Uterus (tissue), 4 donors: ENCODE data around the gene VASH2. TPM values are rescaled to one million over a fixed set of nuclear protein-coding genes. Genes with fewer than 3 reads are reported as not detected.

Experiments
- DNase-seq, 2 donors: peaks; one replicate each; pipeline ENCODE4 v3.0.0-alpha.2; 2019 to 2020
- H3K27ac ChIP-seq, 2 donors: fragments of 200-600 bp; sonication (generic); 1 replicate in 1 of 2; 2 replicates in 1 of 2; pipeline ENCODE4 v1.5.1; 2016 to 2018
- H3K27me3 ChIP-seq, 2 donors: fragments of 200-600 bp; sonication (generic); one replicate each; pipeline ENCODE4 v1.5.1; 2018 to 2019; ENCODE audit warnings: control low read depth in 1 of 2
- H3K36me3 ChIP-seq, 2 donors: fragments of 200-600 bp; sonication (generic); one replicate each; pipeline ENCODE4 v1.5.1; 2019; ENCODE audit warnings: control low read depth in 1 of 2
- H3K4me1 ChIP-seq, 2 donors: fragments of 200-600 bp; sonication (generic); one replicate each; pipeline ENCODE4 v1.5.1; 2018 to 2019; ENCODE audit warnings: control low read depth in 1 of 2
- H3K4me3 ChIP-seq, 2 donors: fragments of 200-600 bp; sonication (generic); 1 replicate in 1 of 2; 2 replicates in 1 of 2; pipeline ENCODE4 v1.5.1; 2018 to 2019; ENCODE audit warnings: mild to moderate bottlenecking in 1 of 2
- H3K9me3 ChIP-seq, 2 donors: fragments of 200-600 bp; sonication (generic); one replicate each; pipeline ENCODE4 v1.5.1; 2019; ENCODE audit warnings: control low read depth in 1 of 2
- POLR2A ChIP-seq, 2 donors: fragments of 450-650 bp; IDR thresholded peaks; one replicate each; pipeline ENCODE4 v1.6.1; 2016; ENCODE audit warnings: antibody characterized with exemption in 2 of 2, mild to moderate bottlenecking in 1 of 2, moderate library complexity in 1 of 2
- intact Hi-C: fragments of 100-400 bp; cut with DNase I; formaldehyde crosslinking; loops from one replicate; pipeline ENCODE4 v1.15.1; 2023; ENCODE audit warnings: low total_unique reads
- total RNA-seq, 4 donors: library from RNA; depleted of rRNA in 3 of 4; stranded (reverse); fragments of >200 nt in 3 of 4; gene quantifications; one replicate each; pipeline versions ENCODE4 v1.1.0 to v1.2.4, GENCODE V29; 2014 to 2023
- TF ChIP-seq, protein P1 (sequence below), 4 experiments: fragments of 200-600 bp in 2 of 4; fragments of 450-650 bp in 2 of 4; sonication (generic) in 2 of 4; IDR thresholded peaks; one replicate each; pipeline ENCODE4 v1.5.1; 2016 to 2019; ENCODE audit warnings: antibody characterized with exemption in 4 of 4, mild to moderate bottlenecking in 2 of 4, moderate library complexity in 1 of 4
- donor health status: DM: yes; HTN: yes; CAD: no.

VASH2 gene
- total RNA-seq, 4 donors from 2014 or later = under 0.01 to 17.2 (median 1.1) TPM

DNA sequence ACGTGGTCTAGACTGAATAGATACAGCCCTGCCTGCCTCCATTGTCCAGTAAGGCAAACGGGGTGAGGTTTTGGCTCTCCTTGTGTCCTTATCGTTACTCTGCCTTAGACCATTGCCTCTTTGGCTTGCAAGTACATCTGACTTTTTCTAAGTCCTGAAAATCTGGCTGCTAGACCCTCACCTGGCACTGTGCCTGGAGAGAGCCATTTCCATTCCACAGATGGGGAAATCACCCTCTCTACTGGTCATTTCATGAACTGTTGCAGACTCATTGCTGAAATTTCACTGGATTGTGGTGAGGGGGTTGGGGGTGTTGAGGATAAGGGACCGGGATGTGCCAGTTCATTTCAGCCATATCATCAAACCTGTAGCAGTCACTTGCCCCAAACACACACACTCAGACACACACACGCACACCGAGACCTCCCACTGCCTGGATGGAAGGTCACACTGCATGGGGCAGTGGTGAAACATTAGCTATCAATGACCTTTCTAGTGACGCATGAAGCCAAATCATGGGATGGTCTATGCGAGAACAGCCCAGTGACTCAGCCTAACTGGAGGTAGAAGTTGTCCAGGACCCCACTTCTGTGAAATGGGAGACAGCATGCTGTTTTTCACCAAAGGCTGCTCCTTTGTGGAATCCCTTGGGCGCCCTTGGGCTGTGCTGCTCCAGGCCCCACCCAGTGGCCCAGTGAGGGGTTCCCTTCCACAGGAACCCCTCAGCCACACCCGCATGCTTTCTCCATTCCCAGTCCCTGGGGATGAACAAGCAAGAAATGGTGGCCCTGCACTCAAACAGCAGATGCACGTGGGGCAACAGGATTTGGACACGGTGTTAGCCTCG, 34.9 kb upstream of the VASH2 start:
- Histone ChIP-seq H3K36me3 (no peaks in the 10 kb centered on the region), H3K4me3 (no peak overlapping the region), H3K27ac (no peak overlapping the region), H3K9me3 (no peaks in the 10 kb centered on the region), H3K4me1 (no peaks in the 10 kb centered on the region), H3K27me3 (no peaks in the 10 kb centered on the region)
- peak; percentile 59 to 72 for DNase-seq
- intact Hi-C loops = no loop called here
- no peak for TF ChIP-seq POLR2A (IDR thresholded peaks at IDR 0.05)
- TF ChIP-seq, protein P1, sequence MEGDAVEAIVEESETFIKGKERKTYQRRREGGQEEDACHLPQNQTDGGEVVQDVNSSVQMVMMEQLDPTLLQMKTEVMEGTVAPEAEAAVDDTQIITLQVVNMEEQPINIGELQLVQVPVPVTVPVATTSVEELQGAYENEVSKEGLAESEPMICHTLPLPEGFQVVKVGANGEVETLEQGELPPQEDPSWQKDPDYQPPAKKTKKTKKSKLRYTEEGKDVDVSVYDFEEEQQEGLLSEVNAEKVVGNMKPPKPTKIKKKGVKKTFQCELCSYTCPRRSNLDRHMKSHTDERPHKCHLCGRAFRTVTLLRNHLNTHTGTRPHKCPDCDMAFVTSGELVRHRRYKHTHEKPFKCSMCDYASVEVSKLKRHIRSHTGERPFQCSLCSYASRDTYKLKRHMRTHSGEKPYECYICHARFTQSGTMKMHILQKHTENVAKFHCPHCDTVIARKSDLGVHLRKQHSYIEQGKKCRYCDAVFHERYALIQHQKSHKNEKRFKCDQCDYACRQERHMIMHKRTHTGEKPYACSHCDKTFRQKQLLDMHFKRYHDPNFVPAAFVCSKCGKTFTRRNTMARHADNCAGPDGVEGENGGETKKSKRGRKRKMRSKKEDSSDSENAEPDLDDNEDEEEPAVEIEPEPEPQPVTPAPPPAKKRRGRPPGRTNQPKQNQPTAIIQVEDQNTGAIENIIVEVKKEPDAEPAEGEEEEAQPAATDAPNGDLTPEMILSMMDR (IDR thresholded peaks at IDR 0.05) = peak in 1 of 4 experiments; percentile 15

DNA sequence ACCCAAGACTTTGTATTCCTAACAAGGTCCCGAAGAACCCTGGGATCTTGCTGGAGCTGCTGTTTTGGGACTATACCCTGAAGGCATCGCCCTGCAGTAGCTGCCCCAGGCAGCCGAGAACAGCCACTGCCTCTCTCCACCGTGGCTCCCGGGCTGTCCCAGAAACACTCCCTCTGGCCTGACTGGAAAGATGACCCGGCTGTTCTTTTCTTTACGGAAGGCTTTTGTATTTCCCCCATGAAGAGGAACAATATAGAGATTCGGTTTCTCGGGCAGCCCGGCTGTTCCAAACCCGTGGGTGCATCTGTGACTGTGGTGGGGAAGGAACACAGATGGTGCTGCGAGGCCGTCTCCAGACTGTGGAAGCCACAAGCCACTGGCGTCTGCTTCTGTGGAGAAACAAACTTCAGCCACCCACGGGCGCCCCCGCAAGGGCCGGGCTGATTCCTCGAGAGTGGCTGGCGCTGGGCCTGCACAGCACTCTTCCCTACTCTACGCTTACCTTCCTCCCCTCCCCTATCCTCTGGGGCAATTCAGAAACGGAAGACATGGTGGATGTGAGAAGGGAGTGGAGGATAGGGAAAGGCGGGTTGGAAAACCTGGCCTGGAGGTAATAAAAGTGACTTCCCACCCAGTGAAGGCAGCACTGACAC, 33.7 kb upstream of the VASH2 start:
- Histone ChIP-seq H3K4me1 (no peaks in the 10 kb centered on the region), H3K4me3 (no peak overlapping the region), H3K36me3 (no peaks in the 10 kb centered on the region), H3K27ac (no peak overlapping the region), H3K9me3 (no peaks in the 10 kb centered on the region), H3K27me3 (no peaks in the 10 kb centered on the region)
- intact Hi-C loops = no loop called here
- peak in 1 of 2 donors; percentile 32 for DNase-seq
- no peak for TF ChIP-seq POLR2A (IDR thresholded peaks at IDR 0.05)
- TF ChIP-seq, protein P1 (IDR thresholded peaks at IDR 0.05) = no peak

DNA sequence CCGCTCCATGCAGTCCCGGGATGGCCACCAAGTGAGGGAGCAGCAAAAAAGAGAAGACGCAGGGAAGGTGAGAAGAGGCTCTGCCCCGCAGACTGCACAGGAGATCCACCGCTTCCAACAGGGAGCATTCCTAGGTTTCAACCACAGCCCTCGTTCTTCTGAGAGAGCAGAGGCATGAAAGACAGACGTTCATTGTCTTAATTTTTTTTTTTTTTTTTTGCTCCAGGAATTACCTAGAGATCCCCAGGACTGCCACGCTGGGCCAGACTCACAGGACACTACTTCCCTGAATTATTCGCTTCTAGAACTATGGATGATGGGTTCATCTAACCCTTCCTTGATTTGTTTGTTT, 33.2 kb upstream of the VASH2 start:
- intact Hi-C loops = no loop called here
- no peaks in the 10 kb centered on the region for H3K27me3 ChIP-seq
- DNase-seq = no peak
- H3K4me1 ChIP-seq = no peaks in the 10 kb centered on the region
- H3K36me3 ChIP-seq = no peaks in the 10 kb centered on the region
- no peaks in the 10 kb centered on the region for H3K9me3 ChIP-seq
- H3K4me3 ChIP-seq = no peak overlapping the region
- H3K27ac ChIP-seq = no peak overlapping the region
- TF ChIP-seq, protein P1 (IDR thresholded peaks at IDR 0.05) = no peak
- no peak for TF ChIP-seq POLR2A (IDR thresholded peaks at IDR 0.05)

DNA sequence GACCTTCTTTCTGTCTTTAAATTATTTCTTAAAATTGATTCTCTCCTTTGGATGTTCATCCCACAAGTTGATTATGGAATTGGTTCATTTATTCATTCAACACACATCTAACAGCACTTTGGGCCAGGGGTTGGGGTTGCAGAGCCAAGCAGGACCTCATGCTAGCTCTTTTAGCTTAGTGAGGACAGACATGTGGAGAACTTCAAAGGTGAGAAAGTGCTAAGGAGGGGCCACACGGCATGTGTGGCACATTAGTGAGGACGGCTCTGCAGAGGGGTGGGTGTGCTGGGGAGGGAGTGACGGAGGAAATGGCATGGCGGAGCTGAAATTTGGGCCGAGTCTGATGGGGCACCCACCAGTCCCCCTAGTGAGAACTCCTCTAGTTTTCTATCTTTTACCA, 32.5 kb upstream of the VASH2 start:
- no peak overlapping the region for H3K27ac ChIP-seq
- H3K4me3 ChIP-seq = no peak overlapping the region
- TF ChIP-seq POLR2A (IDR thresholded peaks at IDR 0.05) = no peak
- TF ChIP-seq, protein P1 (IDR thresholded peaks at IDR 0.05) = no peak
- DNase-seq = no peak
- H3K27me3 ChIP-seq = no peaks in the 10 kb centered on the region
- no peaks in the 10 kb centered on the region for H3K4me1 ChIP-seq
- no peaks in the 10 kb centered on the region for H3K9me3 ChIP-seq
- no peaks in the 10 kb centered on the region for H3K36me3 ChIP-seq
- intact Hi-C loops = no loop called here

DNA sequence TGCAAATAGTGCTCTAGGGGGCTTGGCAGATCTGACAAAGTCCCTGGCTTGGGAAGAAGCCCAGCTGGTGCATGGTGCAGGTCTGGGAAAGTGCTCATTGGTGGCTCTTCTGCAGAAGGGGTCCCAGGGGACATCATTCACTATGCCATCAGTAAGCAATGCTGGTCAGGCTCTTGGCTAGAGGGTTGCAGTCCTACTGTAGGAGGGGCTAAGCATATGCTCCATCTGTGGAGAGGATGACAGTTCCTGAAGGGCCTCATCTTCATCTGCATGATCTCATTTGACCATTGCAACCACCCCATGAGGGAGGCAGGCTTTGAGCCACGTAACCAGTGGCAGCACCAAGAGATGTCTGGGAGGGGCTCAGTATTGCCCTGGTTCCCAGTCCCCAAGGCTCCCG, 31.5 kb upstream of the VASH2 start:
- no peaks in the 10 kb centered on the region for H3K4me1 ChIP-seq
- H3K27ac ChIP-seq = no peak overlapping the region
- intact Hi-C loops = no loop called here
- H3K27me3 ChIP-seq = no peaks in the 10 kb centered on the region
- no peaks in the 10 kb centered on the region for H3K36me3 ChIP-seq
- TF ChIP-seq, protein P1 (IDR thresholded peaks at IDR 0.05) = no peak
- no peak for TF ChIP-seq POLR2A (IDR thresholded peaks at IDR 0.05)
- H3K4me3 ChIP-seq = no peak overlapping the region
- no peak for DNase-seq
- no peaks in the 10 kb centered on the region for H3K9me3 ChIP-seq
